H1 (cell line): ENCODE measurements around the gene AURKAIP1. TPM values are rescaled to one million over a fixed set of nuclear protein-coding genes. Genes with fewer than 3 reads are reported as not detected.

ENCODE experiments used
- BACH1 ChIP-seq: IDR thresholded peaks from 2 replicates; pipeline ENCODE4 v1.6.1; 2012; ENCODE audit warnings: low read length, improper control_type of control experiment
- BCL11A ChIP-seq, 2 experiments: IDR thresholded peaks; one replicate each; pipeline ENCODE4 v1.6.1; 2011; ENCODE audit warnings: low read depth in 2 of 2, low read length in 2 of 2, mild to moderate bottlenecking in 2 of 2
- CHD1 ChIP-seq: IDR thresholded peaks from 2 replicates; pipeline ENCODE4 v1.6.1; 2012; ENCODE audit warnings: low read depth, low read length, improper control_type of control experiment
- EGR1 ChIP-seq: IDR thresholded peaks from 2 replicates; pipeline ENCODE4 v1.6.1; 2011; ENCODE audit warnings: low read depth, low read length, borderline replicate concordance
- HDAC2 ChIP-seq, 2 experiments: fragments of 300-600 bp in 1 of 2; sonication (generic) in 1 of 2; IDR thresholded peaks; 2 replicates each; pipeline ENCODE4 v1.6.1; 2011 to 2012; ENCODE audit warnings: low read depth in 2 of 2, low read length in 2 of 2, mild to moderate bottlenecking in 2 of 2, moderate library complexity in 2 of 2, borderline replicate concordance in 1 of 2, inconsistent platforms in 1 of 2
- HDAC6 ChIP-seq: IDR thresholded peaks from one replicate; pipeline ENCODE4 v1.7.1; 2012; ENCODE audit warnings: low read depth, mild to moderate bottlenecking, inconsistent platforms, low read length, moderate library complexity
- MAX ChIP-seq: IDR thresholded peaks from 2 replicates; pipeline ENCODE4 v1.6.1; 2012; ENCODE audit warnings: inconsistent platforms
- NANOG ChIP-seq: IDR thresholded peaks from 2 replicates; pipeline ENCODE4 v1.6.1; 2011; ENCODE audit warnings: low read length, low read depth, mild to moderate bottlenecking, inconsistent platforms; ENCODE audit not compliant: insufficient read depth, poor library complexity, severe bottlenecking
- PHF8 ChIP-seq: fragments of 200-600 bp; sonication (generic); conservative IDR thresholded peaks from 2 replicates; pipeline ENCODE4 v1.7.1; 2012; ENCODE audit warnings: low read depth, mild to moderate bottlenecking, inconsistent platforms, low read length, moderate library complexity
- SUZ12 ChIP-seq: fragments of 200-600 bp; sonication (generic); IDR thresholded peaks from 2 replicates; pipeline ENCODE4 v1.6.1; 2012; ENCODE audit warnings: mild to moderate bottlenecking, inconsistent platforms, low read length, moderate library complexity, mixed read lengths
- ZNF274 ChIP-seq: IDR thresholded peaks from 2 replicates; pipeline ENCODE4 v1.7.0; 2012; ENCODE audit warnings: low read length, borderline replicate concordance; ENCODE audit errors: extremely low read depth
- polyA plus RNA-seq, 7 experiments: library from polyadenylated mRNA; depleted of rRNA in 3 of 7; stranded (reverse) in 5 of 7; unstranded in 2 of 7; fragments of >200 nt in 5 of 7; fragments of 200-250 nt in 2 of 7; gene quantifications; 1 replicate in 5 of 7; 2 replicates in 1 of 7; 4 replicates in 1 of 7; pipeline versions ENCODE4 v1.2.1 to v1.2.3, GENCODE V29; 2011 to 2013; ENCODE audit warnings: missing spikeins in 2 of 7, mixed read lengths in 2 of 7
- total RNA-seq: library from RNA; stranded (reverse); fragmentation: NEBNext Ultra II Directional; extraction: Animal tissue kit (Norgen Biotek cat#: 25700); gene quantifications from 2 replicates; pipeline ENCODE4 v1.2.1, GENCODE V29; 2021

AURKAIP1 gene
- total and polyA plus RNA-seq, 2 of the 8 experiments (the other 6 are each of a cell fraction or from before 2014, with no cell fraction given), result 87.8 to 194 TPM

DNA sequence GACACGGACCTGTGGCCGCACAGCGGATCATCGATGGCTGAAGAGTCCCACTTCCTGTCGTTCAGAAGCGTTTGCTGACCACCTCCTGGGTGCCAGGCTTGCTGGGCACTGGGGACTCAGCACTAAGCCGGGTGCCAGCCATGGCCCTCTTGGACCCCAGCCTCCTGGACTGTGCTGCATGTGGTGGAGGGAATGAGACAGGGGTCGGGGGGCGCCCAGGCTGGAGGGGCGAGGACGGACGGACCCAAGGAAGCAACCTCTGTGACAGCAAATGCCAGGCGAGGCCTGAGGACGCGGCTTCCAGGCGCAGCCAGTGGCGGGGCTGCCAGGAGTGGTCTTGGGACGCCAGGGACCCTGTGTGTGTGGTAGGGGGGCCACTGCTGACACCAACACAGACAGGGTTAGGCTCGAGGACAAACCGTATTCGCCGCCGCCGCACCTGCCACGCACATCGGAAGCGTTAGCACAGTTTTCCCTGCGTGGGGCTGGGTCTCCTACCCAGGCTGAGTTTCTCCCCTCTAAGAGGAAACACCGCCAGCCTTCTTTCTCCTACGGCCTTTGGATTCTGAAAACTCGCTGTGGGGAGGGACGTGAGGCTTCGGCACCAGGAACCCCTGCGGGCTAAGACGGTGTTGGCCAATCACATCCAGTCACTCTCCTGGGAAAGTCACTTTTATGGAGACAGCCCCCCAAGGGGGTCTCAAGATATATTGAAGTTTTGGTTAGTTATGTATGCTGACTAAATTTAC is 13.6 kb downstream of the AURKAIP1 start (continued):
- TF ChIP-seq CHD1, result no peak
- no peak for TF ChIP-seq HDAC6
- TF ChIP-seq EGR1, result no peak
- no peak for TF ChIP-seq PHF8
- no peak for TF ChIP-seq SUZ12
- TF ChIP-seq NANOG, result no peak
- no peak for TF ChIP-seq MAX
- no peak for TF ChIP-seq BCL11A (IDR thresholded peaks at IDR 0.05; ENCODE audit: low read depth in 2 of 2, low read length in 2 of 2)
- no peak for TF ChIP-seq HDAC2 (IDR thresholded peaks at IDR 0.05; ENCODE audit: borderline replicate concordance in 1 of 2, low read depth in 2 of 2, low read length in 2 of 2)
- no peak for TF ChIP-seq ZNF274
- no peak for TF ChIP-seq BACH1
